Measurements from ENCODE around the gene DAZL.

DAZL gene

GRCh38 chr3:16596352-16597032 lies 8.7 kb downstream of the DAZL start:
- no peak for DNase-seq (ENCODE audit: low read depth)

- no peak for DNase-seq (ENCODE audit: low read depth)
Observed at GRCh38 chr3:16595778-16596177, 9.4 kb downstream of the DAZL start.

- no peak for DNase-seq (ENCODE audit: low read depth)
Observed at GRCh38 chr3:16589867-16590624, 15.2 kb downstream of the DAZL start.

GRCh38 chr3:16589120-16589519 lies 16.1 kb downstream of the DAZL start:
- DNase-seq (ENCODE audit: low read depth): no peak

GRCh38 chr3:16587681-16588060 lies 17.6 kb downstream of the DAZL start:
- DNase-seq (ENCODE audit: low read depth): no peak

GRCh38 chr3:16587047-16587680 lies 18.1 kb downstream of the DAZL start:
- DNase-seq (ENCODE audit: low read depth): no peak

- no peak for DNase-seq (ENCODE audit: low read depth)
Observed at GRCh38 chr3:16584880-16585279, 20.3 kb downstream of the DAZL start.

- DNase-seq (ENCODE audit: low read depth): no peak
Observed at GRCh38 chr3:16583551-16583950, 21.7 kb downstream of the DAZL start.

- no peak for DNase-seq (ENCODE audit: low read depth)
Observed at GRCh38 chr3:16570113-16570512, 35.1 kb downstream of the DAZL start.

GRCh38 chr3:16568532-16568931 lies 36.7 kb downstream of the DAZL start:
- no peak for DNase-seq (ENCODE audit: low read depth)

- DNase-seq (ENCODE audit: low read depth): no peak
Observed at GRCh38 chr3:16568115-16568514, 37.1 kb downstream of the DAZL start.

GRCh38 chr3:16559653-16560365 lies 45.4 kb downstream of the DAZL start:
- DNase-seq (ENCODE audit: low read depth): no peak

- no peak for DNase-seq (ENCODE audit: low read depth)
Observed at GRCh38 chr3:16554126-16554525, 51.1 kb downstream of the DAZL start.

- DNase-seq (ENCODE audit: low read depth): no peak
Observed at GRCh38 chr3:16552757-16553156, 52.5 kb downstream of the DAZL start.

- DNase-seq (ENCODE audit: low read depth): no peak
Observed at GRCh38 chr3:16551342-16551976, 53.8 kb downstream of the DAZL start.

GRCh38 chr3:16550676-16551341 lies 54.4 kb downstream of the DAZL start:
- peak; percentile 65 for DNase-seq (ENCODE audit: low read depth)

GRCh38 chr3:16550305-16550675 lies 54.9 kb downstream of the DAZL start:
- DNase-seq (ENCODE audit: low read depth): no peak

GRCh38 chr3:16548721-16549120 lies 56.5 kb downstream of the DAZL start:
- no peak for DNase-seq (ENCODE audit: low read depth)

- DNase-seq (ENCODE audit: low read depth): no peak
Observed at GRCh38 chr3:16547561-16548357, 57.5 kb downstream of the DAZL start.

GRCh38 chr3:16546186-16547010 lies 58.8 kb downstream of the DAZL start:
- DNase-seq (ENCODE audit: low read depth): no peak

All from T follicular helper cell (primary cell).